HG03521 (cell line): Measurements from ENCODE around the gene FOXG1.

ENCODE experiments used
- ATAC-seq: cut with Tn5 transposase; IDR thresholded peaks from one replicate; pipeline ENCODE4 v1.9.1; 2021; ENCODE audit warnings: mild to moderate bottlenecking, moderate library complexity; ENCODE audit not compliant: unreplicated experiment

FOXG1 gene

DNA sequence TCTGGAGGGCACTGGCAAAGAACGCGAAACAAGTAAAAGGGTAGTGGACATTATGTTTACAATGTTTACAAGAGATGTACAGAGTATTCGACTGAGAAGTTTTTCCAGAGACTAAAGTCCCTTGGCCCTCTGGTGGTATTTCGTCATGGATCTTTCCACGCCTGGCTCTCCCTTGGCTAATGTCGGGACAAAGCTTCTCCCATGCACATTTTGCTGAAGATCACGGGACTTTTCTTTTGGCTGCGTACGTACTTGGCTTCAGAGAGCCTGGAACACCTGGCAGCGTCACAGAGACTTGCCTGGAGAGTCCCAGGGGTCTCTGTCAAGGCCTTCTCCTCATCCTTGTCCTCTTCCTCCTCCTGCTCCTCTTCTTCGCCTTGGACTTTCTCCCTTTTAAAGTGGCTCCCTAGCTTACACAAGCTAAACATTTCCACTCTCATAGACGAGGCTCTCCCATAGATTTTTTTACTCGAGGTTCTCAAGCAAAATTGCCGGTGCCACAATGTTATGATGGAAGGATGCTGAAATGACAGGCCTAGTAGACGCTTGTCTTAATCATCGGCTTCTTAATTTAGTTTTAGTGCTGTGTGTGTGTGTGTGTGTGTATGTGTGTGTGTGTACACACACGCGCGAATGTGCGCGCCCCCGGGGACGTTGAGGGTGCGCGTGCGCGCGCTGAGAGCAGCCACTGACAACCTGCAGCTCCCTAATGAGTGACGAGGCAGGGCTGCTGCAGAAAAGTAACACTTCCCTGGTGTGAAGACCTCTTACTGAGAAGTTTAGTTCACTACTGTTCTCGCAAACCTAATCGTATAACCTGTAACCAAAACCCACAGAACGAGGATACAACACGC lies 4.9 kb upstream of the FOXG1 start:
- ATAC-seq = no peak

DNA sequence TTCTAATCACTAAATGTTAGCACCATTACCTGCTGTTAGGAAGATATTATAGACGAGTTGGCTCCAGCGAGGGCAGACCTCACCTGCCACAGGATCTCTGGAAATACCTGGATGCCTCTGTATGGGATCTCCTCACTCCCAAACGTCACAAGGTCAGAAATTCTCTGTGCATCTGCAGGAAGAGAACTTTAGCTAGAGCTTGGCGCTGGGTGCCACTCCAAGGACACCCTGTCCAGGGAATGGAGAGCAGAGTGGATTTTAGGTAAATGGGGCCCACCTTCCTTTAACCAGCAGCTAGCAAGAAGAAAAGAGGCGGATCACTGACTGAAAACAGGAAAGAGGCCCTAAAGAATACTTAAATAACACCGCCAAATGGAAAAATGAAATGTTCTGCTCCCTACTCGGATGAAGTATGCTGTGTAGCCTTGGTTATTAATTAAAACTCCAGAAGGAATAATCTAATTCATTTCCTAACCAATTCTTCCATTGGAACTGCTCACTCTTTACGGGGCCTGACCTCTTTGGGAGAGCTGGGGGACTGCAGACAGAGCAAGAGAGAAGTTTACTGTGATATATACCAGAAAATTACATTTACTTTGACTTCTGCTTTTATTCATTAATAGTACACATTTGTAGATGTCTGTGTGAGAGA lies 4.2 kb upstream of the FOXG1 start:
- ATAC-seq = no peak

DNA sequence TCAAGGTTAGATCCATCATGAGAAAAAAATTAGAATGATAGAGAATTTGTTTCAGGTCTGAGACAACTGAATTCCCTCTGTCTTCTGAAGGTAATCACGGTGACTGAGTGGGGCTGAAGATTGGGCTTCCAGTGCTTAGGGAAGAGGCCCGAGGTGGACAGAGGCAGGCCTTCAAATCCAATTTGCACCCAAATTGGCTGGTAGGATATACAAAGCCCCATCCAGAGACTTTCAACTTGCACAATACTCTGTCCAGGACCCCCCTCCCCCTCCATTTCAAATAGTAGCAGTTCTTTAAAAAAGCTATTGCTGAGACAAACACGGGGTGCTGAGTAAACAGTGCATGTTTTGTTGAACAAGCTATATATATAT lies 3.6 kb upstream of the FOXG1 start:
- ATAC-seq = no peak

DNA sequence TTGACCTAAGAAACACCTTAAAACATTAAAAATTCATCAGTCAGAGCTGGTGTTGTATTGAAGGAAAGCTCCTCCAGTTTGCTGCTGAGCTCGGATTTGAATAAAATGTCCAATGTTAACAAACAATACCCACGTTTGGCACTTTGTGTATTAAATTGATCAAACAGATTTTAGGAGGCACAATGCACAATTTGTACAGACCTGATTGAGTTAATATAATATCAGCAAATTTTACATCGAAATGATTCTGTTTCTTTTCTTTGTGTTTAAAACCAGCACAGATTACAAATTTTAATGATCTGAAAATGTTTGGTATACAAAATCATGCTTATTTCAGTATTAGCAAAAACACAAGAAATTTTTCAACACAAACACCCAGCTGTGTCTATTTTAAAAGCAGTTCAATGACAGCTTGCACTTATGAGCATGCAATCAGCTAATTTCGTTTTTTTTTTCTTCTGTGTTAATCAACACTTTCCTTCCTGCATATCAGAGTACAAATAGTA lies 2.8 kb upstream of the FOXG1 start:
- ATAC-seq = no peak

DNA sequence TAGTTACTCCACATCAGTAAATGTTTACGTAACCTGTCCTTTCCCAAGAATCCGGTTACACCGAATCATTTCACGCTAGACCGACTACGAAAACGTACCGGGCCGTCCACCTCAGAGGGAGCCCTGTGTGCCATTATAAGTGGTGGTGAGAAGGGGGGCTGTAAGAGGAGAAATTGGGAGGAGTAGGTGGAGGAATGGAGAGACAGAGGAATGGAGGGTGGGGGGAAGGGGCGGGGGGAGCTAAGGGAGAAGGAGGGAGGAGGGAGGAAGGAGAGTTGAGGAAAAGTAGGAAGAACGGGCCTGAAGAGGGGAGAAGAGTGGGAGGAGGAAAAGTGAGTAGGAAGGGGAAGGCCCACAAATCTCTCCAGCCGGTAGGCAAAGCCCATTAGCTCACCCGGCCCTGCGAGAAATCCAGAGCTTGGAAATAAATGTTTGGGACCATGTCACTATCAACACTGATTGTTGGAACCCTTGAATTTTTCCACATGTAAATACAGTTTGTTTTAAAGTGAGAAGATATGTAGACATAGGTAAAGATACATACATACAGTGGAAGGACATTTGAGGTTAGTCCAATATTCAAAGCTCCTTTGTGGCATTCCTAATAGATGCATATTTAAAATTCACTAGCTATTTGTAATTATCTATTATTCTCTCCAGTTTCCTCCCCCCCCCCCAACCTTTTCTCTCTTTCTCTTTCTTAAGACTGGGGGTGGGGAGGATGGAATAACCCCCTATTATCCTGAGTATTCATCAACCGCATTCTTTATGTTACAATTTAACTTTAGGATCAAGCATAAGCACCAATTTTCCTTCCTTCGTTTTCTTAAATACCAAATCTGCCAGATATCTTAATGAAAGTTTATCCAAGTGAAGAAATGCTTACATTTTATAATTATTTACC lies 2.1 kb upstream of the FOXG1 start:
- no peak for ATAC-seq

DNA sequence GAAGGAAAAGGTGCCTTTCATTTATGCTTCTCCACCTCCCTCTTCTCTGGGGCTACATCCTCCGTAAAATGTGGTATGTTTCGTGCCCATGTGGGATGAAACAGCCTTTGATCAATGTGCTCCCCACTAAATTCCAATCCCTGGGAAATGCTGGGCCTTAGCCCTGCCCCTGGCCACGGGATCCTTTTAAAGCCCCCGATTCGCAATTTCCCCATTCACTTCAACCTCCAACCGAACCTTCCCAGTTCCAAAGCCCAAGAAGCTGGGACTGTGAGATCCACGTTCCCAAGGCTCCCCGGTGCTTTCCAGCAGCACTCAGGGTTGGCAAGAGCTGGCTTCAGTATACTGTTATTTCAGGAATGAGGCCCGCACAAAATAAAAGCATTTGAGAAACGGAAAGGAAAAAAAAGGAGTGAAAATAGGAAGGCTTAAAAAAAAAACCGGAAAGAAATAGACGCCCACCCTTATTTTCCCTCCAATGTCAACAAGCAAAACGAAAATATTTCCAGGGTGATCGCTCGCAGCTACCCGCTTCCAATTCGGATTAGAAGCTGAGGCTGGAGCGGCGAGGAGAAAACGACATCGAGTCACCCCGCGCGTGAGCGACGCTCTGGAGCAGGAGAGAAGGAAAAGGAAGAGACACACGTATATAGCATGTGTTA lies 1.3 kb upstream of the FOXG1 start:
- ATAC-seq = no peak

DNA sequence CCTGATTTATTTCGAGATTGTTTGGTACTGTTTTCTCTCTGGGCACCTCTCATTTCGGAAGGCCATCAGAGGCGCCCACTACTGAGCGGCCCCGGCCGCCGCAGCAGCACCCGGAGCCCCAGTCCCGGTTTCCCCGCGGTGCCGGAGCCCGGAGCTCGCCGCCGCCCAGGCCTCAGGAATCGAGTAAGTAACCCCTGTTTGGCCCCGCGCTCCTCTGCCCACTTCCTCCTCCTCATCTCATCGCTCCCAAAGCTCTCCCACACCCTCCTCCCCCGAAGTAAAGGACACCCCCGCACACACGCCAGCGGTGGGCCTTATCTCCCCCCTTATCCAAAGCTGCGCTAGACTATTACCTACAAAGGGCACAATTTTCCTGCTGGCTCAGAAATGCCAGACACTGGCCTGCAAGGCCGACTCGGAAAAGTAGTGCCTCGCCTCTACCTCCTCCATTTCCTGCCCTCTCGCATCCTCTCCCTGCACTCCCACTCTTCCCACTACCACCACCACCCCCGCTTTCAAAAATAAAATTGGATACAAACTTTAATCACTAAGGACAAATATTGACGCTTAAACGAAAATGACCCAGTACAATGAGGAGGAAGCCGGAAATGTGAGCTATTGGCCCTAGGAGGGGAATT lies 637 bp upstream of the FOXG1 start:
- ATAC-seq = no peak

DNA sequence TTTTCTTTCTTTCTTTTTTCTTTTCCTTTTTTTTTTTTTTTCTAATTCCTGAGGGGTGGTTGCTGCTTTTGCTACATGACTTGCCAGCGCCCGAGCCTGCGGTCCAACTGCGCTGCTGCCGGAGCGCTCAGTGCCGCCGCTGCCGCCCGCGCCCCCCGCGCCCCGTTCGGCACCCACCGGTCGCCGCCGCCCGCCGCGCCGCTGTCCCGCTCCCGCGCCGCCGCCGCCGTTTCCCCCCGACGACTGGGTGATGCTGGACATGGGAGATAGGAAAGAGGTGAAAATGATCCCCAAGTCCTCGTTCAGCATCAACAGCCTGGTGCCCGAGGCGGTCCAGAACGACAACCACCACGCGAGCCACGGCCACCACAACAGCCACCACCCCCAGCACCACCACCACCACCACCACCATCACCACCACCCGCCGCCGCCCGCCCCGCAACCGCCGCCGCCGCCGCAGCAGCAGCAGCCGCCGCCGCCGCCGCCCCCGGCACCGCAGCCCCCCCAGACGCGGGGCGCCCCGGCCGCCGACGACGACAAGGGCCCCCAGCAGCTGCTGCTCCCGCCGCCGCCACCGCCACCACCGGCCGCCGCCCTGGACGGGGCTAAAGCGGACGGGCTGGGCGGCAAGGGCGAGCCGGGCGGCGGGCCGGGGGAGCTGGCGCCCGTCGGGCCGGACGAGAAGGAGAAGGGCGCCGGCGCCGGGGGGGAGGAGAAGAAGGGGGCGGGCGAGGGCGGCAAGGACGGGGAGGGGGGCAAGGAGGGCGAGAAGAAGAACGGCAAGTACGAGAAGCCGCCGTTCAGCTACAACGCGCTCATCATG lies 654 bp downstream of the FOXG1 start:
- no peak for ATAC-seq

DNA sequence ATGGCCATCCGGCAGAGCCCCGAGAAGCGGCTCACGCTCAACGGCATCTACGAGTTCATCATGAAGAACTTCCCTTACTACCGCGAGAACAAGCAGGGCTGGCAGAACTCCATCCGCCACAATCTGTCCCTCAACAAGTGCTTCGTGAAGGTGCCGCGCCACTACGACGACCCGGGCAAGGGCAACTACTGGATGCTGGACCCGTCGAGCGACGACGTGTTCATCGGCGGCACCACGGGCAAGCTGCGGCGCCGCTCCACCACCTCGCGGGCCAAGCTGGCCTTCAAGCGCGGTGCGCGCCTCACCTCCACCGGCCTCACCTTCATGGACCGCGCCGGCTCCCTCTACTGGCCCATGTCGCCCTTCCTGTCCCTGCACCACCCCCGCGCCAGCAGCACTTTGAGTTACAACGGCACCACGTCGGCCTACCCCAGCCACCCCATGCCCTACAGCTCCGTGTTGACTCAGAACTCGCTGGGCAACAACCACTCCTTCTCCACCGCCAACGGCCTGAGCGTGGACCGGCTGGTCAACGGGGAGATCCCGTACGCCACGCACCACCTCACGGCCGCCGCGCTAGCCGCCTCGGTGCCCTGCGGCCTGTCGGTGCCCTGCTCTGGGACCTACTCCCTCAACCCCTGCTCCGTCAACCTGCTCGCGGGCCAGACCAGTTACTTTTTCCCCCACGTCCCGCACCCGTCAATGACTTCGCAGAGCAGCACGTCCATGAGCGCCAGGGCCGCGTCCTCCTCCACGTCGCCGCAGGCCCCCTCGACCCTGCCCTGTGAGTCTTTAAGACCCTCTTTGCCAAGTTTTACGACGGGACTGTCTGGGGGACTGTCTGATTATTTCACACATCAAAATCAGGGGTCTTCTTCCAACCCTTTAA lies 1.5 kb downstream of the FOXG1 start:
- no peak for ATAC-seq

DNA sequence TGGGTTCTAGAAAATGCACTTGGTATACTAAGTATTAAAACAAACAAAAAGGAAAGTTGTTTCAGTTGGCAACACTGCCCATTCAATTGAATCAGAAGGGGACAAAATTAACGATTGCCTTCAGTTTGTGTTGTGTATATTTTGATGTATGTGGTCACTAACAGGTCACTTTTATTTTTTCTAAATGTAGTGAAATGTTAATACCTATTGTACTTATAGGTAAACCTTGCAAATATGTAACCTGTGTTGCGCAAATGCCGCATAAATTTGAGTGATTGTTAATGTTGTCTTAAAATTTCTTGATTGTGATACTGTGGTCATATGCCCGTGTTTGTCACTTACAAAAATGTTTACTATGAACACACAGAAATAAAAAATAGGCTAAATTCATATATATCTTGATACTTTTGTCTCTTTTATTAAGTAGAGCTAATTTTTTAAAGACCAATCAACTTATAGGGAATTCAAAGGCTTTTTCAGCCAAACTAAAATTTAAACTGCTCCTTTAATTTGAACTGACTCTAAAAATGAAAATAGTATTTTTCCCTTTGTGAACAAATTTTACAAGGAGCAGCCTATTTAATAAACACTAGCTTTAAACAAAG lies 2.8 kb downstream of the FOXG1 start:
- ATAC-seq = no peak

DNA sequence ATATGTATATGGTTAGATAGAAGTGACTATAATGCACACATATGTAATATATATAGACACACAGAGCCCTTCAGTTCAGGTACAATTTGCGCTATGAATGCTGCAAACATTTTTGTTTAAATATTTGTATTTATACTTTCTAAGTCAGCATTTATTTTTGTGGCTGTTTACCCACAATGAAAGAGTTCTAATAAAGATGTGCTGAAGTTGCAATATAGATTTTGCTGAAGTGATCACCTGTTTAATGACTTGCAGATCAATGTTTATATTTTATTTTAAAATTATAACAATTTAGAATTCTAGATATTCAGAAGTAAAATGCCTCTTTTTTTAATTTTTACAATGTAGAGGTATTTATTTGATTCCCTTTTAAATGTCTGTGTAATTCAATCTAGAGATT lies 3.5 kb downstream of the FOXG1 start:
- ATAC-seq = no peak

DNA sequence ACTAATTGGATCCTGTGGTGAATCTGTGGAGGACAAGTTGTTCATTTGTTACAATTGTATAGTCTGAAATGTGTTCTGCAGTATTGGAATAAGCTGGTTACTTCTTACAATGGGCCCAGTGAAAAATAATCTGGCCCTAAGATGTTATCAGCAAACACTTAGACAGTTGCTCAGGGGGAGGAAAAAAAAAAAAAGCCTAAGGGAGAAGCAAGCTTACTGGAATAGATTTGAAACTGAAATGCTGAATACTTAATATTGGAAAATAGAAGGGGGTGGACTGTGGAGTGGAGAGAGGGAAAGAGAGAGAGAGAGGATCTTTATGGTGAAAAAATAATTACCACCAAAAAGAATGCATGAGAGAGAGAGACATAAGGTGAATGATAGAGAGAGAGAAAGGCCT lies 4.0 kb downstream of the FOXG1 start:
- ATAC-seq = no peak

DNA sequence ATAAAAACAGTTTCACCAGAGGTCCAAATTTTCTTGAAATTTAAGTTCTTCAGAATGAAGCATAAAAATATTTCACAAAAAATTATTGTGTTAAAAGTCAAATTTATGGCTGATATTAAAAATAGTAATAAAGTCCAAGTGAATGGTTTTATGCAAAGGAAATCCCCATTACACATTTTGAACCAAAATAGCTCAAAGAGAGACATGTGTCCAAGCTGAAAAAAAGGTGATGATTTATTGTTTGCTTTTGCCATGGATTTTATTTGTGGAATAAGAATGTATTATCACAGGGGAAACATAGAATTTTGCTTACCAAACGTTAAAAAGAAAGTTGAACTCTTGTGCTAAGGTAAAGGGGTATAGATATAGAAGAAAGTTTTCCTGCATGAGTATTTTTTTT lies 4.6 kb downstream of the FOXG1 start:
- no peak for ATAC-seq

DNA sequence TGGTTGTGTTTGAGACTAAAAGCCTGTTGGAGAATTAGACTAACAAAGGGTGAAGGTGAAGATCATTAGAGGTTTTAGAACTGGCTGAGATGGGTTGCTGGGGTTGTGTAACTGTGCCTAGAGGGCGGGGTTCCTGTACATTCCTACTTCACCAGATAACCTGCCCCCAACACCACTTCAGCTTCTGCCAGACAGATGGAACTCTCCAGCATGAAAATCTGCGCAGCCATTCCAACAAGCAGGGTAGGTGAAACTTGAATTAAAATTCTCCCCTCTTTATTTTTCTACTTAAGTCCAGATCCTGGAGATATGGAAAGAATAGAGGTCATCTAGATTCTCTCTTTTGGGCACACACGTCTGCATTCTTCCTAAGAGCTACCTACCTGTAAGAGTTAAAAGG lies 6.0 kb downstream of the FOXG1 start:
- no peak for ATAC-seq

DNA sequence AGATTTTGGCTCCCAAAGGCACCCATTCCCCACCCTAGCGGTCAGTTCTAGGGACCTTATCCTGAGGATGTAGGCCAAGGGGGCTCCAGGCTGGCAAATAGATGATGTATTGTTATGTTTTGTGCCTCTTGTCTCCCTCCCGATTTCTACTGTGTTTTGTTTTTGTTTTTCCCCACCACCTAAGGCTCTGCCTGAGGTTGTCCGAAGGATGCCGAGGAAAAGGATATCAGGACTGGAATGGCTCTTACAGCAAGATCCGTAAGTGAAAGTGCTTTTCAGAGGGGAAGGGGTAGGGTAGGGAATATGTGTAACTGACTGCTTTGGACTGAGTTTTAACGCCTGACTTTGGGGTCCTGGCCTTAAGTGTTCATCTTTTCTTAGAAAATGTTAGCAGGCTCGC lies 6.6 kb downstream of the FOXG1 start:
- no peak for ATAC-seq

DNA sequence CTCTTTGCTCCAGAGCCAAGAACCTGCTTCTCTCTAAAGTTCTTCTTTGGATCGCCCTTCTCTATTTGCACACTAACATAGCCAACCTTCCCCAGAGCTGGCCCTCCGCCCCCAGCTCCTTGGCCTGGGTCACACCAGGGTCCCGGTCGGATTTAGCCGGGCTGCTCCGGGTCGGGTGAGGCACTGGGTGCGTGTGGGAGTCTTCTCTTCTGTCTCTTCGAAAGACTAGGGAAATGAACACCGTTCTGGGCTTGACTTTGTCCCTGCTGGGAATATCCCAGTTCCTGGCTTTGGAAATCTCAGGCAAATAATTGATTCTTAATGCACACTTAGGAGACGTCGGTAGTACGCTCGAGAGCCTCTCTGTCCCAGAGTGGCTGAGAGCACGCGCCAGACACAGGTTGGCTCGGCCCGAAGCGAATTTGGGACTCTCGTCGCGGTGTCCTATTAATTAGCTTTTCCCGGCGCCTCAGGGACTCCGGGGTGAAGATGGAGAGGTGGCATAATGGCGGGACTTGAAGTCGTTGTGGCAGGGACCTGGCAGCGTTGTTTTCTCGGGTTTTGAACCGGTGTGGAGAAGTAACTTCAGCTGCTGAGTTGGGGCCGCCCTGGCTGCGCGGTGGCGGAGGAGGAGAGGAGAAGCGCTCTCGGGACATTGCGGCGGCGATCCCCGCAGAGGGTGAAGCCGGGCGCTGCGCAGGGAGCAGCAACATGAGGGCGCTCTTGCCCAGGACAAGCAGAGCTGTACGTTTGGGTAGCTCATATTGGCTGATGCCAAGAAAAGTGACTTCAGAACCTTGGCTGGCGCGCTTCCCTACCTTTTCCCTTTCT lies 7.5 kb downstream of the FOXG1 start:
- ATAC-seq = no peak
